ENCODE data around the gene SPPL2C. TPM values are rescaled to one million over a fixed set of nuclear protein-coding genes. Genes with fewer than 3 reads are reported as not detected.
A peak's percentile ranks its signal among the peaks of the same experiment; 100 is the strongest.

SPPL2C gene
- total and polyA plus RNA-seq, 2 of the 13 experiments (the other 11 are each of a cell fraction or from before 2014, with no cell fraction given) = not detected

- TF ChIP-seq RBM39 (IDR thresholded peaks at IDR 0.05; ENCODE audit: low read depth, low read length, poor library complexity, severe bottlenecking) = peak; percentile 20
- peak; percentile 49; the same call in 1 of the 2 replicates for TF ChIP-seq ZNF614 (CRISPR knock-in tag; IDR thresholded peaks at IDR 0.05; ENCODE audit: borderline replicate concordance)
- TF ChIP-seq ZNF747 (CRISPR knock-in tag; IDR thresholded peaks at IDR 0.05; ENCODE audit: borderline replicate concordance) = 0 out of 2 replicates have a peak, but pooled peaks have one; percentile 10
- no peak for TF ChIP-seq ZNF30 (CRISPR knock-in tag; IDR thresholded peaks at IDR 0.05)
- TF ChIP-seq, protein P1, sequence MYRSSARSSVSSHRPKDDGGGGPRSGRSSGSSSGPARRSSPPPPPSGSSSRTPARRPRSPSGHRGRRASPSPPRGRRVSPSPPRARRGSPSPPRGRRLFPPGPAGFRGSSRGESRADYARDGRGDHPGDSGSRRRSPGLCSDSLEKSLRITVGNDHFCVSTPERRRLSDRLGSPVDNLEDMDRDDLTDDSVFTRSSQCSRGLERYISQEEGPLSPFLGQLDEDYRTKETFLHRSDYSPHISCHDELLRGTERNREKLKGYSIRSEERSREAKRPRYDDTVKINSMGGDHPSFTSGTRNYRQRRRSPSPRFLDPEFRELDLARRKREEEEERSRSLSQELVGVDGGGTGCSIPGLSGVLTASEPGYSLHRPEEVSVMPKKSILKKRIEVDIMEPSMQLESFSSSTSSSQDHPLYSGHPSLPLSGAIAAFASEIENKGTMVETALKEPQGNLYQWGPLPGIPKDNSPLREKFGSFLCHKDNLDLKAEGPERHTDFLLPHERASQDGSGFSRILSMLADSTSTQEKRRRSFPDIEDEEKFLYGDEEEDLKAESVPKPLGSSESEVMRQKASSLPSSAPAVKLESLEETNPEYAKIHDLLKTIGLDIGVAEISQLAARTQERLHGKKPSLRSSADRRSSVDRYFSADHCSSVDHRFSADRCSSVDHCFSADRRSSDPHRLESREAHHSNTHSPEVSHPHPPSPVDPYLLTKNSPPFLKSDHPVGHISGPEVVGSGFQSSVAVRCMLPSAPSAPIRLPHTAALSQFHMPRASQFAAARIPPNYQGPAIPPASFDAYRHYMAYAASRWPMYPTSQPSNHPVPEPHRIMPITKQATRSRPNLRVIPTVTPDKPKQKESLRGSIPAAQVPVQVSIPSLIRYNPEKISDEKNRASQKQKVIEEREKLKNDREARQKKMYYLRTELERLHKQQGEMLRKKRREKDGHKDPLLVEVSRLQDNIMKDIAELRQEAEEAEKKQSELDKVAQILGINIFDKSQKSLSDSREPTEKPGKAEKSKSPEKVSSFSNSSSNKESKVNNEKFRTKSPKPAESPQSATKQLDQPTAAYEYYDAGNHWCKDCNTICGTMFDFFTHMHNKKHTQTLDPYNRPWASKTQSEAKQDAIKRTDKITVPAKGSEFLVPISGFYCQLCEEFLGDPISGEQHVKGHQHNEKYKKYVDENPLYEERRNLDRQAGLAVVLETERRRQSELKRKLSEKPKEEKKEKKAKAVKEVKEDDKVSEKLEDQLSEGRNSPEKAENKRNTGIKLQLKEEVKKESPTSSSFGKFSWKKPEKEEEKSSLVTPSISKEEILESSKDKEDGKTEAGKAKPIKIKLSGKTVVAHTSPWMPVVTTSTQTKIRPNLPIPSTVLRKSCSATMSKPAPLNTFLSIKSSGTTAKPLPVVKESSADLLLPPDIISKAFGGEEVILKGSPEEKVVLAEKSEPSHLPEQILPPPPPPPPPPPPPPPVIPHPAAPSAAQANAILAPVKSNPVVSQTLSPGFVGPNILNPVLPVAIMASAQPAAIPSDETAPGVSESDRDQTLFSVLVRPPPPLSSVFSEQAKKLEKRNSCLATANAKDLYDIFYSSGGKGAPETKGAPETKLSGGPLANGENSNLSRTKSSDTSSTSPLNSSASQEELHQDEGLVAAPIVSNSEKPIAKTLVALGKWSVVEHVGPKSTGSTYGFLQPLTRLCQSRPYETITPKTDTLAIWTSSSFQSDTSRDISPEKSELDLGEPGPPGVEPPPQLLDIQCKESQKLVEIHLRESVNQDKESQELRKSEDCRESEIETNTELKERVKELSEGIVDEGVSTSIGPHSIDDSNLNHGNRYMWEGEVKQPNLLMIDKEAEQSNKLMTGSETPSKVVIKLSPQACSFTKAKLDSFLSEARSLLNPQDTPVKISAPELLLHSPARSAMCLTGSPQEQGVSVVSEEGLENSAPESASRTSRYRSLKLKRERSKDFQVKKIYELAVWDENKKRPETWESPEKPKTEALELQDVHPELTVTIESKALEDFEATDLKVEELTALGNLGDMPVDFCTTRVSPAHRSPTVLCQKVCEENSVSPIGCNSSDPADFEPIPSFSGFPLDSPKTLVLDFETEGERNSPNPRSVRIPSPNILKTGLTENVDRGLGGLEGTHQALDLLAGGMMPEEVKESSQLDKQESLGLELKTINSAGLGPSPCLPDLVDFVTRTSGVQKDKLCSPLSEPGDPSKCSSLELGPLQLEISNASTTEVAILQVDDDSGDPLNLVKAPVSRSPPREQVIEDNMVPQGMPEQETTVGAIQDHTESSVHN (CRISPR knock-in tag; IDR thresholded peaks at IDR 0.05) = no peak
- no peak for TF ChIP-seq ZNF530 (CRISPR knock-in tag; IDR thresholded peaks at IDR 0.05; ENCODE audit: low read depth)
- TF ChIP-seq ATF4 (CRISPR knock-in tag; IDR thresholded peaks at IDR 0.05) = no peak
- TF ChIP-seq, protein P2, sequence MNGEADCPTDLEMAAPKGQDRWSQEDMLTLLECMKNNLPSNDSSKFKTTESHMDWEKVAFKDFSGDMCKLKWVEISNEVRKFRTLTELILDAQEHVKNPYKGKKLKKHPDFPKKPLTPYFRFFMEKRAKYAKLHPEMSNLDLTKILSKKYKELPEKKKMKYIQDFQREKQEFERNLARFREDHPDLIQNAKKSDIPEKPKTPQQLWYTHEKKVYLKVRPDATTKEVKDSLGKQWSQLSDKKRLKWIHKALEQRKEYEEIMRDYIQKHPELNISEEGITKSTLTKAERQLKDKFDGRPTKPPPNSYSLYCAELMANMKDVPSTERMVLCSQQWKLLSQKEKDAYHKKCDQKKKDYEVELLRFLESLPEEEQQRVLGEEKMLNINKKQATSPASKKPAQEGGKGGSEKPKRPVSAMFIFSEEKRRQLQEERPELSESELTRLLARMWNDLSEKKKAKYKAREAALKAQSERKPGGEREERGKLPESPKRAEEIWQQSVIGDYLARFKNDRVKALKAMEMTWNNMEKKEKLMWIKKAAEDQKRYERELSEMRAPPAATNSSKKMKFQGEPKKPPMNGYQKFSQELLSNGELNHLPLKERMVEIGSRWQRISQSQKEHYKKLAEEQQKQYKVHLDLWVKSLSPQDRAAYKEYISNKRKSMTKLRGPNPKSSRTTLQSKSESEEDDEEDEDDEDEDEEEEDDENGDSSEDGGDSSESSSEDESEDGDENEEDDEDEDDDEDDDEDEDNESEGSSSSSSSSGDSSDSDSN (CRISPR knock-in tag; IDR thresholded peaks at IDR 0.05) = no peak; the same call in 1 of the 2 replicates
- TF ChIP-seq ZMAT3 (CRISPR knock-in tag; conservative IDR thresholded peaks at IDR 0.05) = no peak
- TF ChIP-seq ZNF713 (CRISPR knock-in tag; IDR thresholded peaks at IDR 0.05) = peak; percentile 75; the same call in 1 of the 2 replicates
- no peak for TF ChIP-seq TOE1 (CRISPR knock-in tag; IDR thresholded peaks at IDR 0.05)
- TF ChIP-seq WIZ (CRISPR knock-in tag; IDR thresholded peaks at IDR 0.05) = no peak
- TF ChIP-seq MLLT10 (CRISPR knock-in tag; IDR thresholded peaks at IDR 0.05) = no peak
- TF ChIP-seq ZNF598 (CRISPR knock-in tag; IDR thresholded peaks at IDR 0.05; ENCODE audit: borderline replicate concordance) = 0 out of 2 replicates have a peak, but pooled peaks have one; percentile 27
- TF ChIP-seq SP5 (CRISPR knock-in tag; IDR thresholded peaks at IDR 0.05; ENCODE audit: borderline replicate concordance, low read depth) = peak; percentile 7; the same call in 1 of the 2 replicates
- peak; percentile 16; the same call in 1 of the 2 replicates for TF ChIP-seq SMC3 (IDR thresholded peaks at IDR 0.05; ENCODE audit: low read length)
- peak; percentile 50; the same call in 1 of the 2 replicates for TF ChIP-seq STAG1 (CRISPR knock-in tag; IDR thresholded peaks at IDR 0.05)
- TF ChIP-seq FOSL2 (CRISPR knock-in tag; IDR thresholded peaks at IDR 0.05) = no peak
Observed at GRCh38 chr17:45894022-45894784, 49.5 kb downstream of the SPPL2C start, which contains the start of gene MAPT (continued).

All from HepG2 (cell line).